Stimulated activated naive CD4-positive, alpha-beta T cell (primary cell): Measurements from ENCODE around the gene PRXL2A.
A peak's percentile ranks its signal among the peaks of the same experiment; 100 is the strongest.
"Not testable (repeated sequence)": the region's sequence is repeated elsewhere in the genome, so short reads cannot be mapped to it uniquely, and the experiment has no call there.

Experiments
- DNase-seq, 6 experiments: peaks; one replicate each; lab custom pipeline; 2025; lab: John Stamatoyannopoulos, UW

The PRXL2A gene, protein sequence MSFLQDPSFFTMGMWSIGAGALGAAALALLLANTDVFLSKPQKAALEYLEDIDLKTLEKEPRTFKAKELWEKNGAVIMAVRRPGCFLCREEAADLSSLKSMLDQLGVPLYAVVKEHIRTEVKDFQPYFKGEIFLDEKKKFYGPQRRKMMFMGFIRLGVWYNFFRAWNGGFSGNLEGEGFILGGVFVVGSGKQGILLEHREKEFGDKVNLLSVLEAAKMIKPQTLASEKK

DNA sequence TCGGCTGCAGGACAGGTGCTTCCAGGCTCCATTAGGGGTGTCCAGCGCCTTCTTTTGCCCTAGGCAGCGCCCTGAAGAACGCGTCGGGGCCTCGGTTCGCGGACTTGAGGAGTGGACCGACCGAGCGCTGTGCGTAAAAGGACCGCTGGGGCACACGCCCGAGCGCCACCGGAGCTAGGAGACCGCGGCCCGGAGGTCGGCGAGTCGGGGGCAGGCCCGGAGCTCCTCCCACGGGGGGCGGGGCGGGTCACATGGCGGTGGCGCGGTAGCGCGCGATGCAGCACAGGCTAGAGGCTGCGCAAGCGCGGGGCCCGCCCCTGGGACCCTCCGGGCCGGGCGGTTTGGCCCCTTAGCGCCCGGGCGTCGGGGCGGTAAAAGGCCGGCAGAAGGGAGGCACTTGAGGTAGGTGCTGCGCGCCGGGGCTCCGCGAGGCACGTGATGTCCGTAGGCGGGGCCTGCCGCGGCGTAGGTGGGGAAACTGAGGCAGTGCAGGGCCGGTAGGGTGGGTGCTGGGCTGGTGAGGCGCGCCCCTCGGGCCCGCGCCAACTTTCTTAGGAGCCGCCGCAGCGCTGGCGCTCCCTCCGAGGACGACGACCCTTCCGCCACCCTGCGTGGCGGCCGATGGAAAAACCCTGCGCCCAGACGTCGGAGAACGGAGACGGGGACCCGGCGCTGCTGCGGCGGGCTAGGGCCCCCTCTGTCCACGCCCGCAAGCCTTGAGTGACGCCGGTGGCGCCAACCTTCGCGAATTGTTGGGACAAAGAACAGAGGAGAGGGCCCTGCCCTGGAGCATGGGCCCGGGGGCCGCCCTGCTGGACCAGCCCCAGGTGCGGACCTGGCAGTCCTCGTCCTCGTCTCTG lies at the start of gene PRXL2A:
PRXL2A (plus strand) TSS at position 310 of the 860 bp plus-strand sequence. CDS start 11,917 bp downstream, outside the sequence.
- DNase-seq: peak; percentile 54 to 78 (median 70)

DNA sequence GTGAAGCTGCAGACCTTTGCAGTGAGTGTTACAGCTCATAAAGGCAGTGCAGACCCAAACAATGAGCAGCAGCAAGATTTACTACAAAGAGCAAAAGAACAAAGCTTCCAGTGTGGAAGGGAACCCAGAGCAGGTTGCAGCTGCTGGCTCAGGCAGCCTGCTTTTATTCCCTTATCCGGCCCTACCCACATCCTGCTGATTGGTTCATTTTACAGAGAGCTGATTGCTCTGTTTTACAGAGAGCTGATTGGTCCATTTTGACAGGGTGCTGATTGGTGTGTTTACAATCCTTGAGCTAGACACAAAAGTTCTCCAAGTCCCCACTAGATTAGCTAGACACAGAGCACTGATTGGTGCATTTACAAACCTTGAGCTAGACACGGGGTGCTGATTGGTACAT lies 49.4 kb upstream of the PRXL2A start:
- DNase-seq: not testable (repeated sequence)

DNA sequence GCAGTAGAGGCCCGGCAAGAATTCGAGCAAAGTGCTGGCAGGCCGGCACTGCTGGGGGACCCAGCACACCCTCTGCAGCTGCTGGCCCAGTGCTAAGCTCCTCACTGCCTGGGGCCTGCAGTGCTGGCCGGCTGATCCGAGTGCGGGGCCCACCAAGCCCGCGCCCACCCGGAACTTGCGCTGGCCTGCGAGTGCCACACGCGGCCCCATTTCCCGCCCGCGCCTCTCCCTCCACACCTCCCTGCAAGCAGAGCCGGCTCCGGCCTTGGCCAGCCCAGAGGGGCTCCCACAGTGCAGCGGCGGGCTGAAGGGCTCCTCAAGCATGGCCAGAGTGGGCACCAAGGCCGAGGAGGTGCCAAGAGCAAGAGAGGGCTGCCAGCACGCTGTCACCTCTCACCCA lies 48.7 kb upstream of the PRXL2A start:
- DNase-seq: no peak

DNA sequence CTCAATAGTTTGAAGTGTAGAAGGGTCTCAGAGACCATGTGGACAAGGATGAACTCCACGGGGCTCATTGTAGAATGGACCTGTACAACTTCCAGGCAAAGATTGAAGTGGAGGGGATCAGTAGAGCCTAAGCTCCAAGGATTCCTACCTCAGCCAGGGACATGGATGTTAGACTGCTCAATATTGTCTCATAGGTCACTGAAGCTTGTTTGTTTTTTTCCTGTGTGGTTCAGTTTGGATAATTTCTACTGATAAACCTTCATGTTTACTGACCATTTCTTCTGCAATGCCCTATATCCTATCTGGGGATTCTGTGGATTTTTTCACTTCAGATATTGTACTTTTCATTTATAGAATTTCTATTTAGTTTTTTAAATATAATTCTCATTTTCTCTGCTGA lies 42.8 kb upstream of the PRXL2A start:
- no peak for DNase-seq

DNA sequence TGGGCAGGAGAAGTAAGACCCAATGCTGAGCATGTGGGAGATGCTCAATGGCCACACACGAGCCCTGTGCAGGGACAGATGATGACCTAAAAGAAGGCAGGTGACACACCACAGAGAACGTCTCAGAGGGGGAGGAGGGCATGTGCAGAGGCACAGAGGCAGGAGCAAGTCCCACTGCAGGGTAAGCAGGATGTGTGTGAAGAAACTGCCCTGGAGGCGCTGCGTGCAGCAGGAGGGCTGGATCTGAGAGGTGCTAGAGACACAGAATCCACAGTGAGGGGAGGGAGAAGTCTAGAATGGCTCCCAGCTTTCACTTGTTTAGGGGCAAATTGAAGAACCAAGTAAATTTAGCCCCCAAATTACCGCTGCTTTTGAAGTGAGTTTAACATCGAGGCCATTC lies 36.9 kb upstream of the PRXL2A start:
- DNase-seq: no peak

DNA sequence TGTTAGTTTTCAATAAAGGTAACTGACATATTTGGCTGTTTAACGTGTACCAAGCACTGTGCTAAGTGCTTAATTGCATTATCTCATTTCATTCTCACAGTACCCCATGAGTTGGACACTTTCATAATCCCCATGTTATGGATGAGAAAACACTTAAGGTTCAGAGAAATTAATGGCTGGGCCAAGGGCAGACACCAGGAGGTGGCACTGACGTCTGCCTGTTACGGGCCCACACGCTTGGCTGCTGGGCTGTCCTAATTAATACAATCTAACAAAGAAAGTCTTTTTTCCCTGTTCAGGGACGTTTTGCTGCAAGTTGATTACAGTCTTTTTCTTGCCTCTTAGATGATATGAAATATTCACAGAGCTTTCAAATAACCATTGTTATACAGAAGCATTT lies 35.7 kb upstream of the PRXL2A start:
- DNase-seq: no peak

DNA sequence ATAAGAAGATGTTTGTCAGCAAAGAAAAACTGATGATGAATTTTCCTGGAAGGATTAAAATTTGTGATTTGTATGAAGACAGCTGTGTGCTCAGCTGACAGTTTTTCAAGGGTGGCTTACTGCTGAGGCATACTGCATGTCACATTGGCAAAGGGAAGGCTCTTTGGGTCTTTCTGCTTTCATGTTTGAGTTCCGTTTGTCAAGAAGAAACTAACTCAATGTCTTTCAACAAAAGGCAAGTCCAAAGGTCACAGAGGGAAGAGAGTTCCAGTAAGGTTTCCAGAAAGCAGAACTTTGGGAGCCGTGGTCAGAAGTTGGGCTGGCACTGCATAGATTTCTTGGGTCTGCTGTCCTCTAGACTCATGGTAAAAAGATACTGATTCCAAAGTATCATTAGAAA lies 34.8 kb upstream of the PRXL2A start:
- no peak for DNase-seq

DNA sequence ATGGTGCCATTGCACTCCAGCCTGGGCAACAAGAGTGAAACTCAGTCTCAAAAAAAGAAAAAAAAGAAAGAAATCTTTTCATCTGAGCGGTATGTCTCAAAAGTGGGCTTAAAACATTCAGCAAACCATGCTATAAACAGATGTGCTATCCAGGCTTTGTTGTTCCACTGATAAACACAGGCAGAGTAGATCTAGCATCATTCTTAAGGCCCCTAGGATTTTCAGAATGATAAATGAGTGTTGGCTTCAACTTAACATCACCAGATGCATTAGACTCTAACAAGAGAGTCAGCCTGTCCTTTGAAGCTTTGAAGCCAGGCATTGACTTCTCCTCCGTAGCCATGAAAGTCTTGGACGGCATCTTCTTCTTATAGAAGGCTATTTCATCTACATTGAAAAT lies 28.6 kb upstream of the PRXL2A start:
- no peak for DNase-seq

DNA sequence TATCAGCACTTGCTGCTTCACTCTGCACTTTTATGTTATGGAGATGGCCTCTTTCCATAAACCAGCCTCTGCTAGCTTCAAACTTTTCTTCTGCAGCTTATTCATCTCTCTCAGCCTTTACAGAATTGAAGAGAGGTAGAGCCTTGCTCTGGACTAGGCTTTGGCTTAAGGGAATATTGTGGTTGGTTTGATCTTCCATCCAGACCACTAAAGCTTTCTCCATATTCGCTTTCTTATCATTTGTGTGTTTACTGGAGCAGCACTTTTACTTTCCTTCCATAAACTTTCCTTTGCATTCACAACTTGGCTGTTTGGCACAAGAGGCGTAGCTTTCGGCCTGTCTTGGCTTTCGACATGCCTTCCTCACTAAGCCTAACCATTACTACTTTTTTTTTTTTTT lies 28.2 kb upstream of the PRXL2A start:
- no peak for DNase-seq

DNA sequence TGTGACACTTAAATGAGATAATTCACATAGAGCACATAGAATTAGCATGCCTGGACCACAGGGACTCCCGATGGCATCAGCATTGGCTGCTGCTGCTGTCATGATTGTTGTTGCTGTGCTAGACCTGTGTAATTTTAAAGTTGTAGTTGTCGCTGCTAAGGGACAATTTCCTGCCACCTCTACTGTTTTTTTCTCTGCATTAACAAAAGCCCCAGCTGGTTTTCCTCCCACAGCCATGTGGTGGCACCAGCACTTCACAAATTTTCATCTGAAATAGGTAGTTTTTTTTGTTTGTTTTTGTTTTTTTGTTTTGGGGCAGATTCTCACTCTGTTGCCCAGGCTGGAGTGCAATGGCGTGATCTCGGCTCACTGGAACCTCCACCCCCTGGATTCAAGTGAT lies 25.4 kb upstream of the PRXL2A start:
- peak; percentile 13 to 75 (median 56) for DNase-seq

DNA sequence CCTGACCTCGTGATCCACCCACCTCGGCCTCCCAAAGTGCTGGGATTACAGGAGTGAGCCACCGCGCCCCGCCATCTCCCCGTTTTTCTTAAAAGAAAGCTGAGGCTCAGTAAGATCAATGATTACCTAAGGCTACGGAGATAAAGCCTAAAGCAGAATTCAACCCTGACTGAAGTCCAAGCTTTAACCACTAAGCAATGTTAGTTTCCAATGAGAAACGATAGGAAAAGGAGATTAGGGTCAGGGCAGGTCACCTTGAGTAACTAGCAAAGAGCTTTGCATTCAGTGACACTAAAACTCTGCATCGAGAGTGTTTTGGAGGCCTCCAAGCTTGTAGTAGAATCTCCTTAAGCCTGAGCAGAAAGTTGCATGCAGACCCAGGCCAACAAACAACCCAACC lies 17.6 kb upstream of the PRXL2A start:
- no peak for DNase-seq

DNA sequence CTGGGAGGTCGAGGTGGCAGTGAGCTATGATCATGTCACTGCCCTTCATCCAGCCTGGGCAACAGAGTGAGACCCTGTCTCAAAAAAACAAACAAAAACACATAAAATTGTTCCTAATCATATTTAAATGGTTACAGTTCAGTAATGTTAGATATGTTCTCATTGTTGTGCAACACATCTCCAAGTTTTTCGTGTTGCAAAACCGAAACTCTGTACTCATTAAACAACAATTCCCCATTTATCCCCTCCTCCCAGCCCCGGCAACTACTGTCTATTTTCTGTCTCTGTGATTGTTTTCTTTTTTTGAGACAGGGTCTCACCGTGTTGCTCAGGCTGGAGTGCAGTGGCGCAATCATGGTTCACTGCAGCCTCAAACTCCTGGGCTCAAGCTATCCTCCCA lies 16.1 kb upstream of the PRXL2A start:
- DNase-seq: no peak

DNA sequence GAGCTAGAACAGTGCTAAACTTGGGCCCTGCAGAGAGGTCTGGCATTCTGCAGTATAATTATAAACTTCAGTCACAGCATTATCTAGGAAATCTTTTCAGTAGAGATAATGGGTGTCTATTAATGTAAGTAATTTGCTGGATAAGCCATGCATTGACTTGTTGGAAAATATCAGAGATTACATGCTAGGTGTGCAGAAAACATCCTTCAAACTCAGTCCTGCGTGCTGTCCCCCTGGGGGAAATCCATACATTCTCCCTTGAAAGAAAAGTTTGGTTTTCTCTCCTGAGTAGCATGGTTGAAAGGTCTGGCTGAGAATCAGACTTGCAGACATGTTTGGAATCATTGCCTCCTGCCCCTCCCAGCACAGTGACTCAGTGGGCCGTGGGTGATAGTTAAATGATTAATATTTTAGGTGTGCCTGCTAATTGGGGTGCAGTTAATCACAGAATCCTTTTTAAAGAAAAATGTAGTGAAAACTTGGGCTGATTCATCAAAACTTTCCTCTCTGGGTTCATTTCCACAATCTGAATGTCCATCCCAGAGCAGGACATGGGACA lies 13.9 kb upstream of the PRXL2A start:
- no peak for DNase-seq

DNA sequence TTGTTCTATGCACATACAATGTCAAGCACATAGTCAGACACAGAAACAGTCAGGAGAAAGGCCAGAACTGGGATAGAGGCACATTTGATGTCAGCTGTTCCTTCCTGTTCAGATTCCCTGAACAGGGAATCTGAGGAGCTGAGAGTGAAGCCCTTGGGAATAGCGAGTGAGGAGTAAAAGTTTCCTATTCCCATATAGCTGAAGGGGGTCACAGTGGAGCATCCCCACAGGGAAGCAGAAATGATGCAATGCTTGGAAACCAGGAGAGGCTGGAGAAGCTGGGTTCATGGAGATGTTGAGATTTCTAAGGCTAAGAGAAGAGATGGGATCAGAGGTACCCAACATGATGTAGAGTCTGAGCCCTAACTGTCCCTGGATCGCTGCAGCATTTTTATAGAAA lies 11.3 kb upstream of the PRXL2A start:
- no peak for DNase-seq

DNA sequence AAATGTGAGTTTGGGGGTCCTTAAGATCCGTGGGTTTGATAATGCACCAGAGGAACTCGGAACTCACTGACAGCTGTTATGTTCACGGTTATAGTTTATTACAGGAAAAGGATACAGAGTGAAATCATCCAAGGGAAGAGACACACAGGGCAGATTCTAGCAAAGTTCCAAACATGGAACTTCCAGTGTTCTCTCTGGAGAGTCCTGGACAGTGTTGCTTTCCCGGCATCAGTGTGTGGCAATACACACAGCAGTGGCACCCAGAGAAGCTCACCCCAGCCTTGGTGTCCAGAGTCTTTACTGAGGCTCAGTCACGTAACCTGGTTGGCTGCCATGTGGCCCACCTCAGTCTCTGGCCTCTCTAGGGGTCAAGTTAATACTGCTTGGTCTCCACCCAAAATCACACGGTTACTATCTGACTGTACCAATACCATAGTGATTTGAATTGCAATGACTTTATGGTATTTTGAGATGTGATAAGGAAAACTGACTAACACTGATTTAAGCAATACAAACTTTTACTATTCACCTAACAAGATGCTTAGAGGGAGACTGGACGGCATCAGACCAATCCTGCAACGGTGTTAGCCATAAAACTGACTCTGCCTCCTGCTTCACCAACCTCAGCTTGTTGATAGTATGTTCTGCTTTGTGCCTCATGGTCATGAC lies 8.1 kb upstream of the PRXL2A start:
- no peak for DNase-seq

DNA sequence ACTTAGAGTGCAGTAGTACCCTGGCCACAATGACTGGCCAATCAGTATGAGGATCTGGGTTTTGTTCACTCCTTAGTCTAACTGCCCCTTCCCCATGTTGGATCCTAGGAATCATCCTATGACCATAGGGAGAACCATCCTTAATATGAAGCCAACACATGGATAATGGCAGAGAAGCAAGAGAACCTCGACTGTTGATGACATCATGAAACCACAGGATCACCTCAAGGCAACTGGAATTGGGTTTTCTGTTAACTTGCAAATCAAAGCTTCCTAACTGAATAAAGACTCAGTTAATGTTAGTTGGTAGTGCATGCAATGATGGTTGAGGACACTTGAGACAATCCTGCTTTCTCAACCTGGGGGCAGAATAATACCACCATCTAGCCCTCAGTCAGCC lies 3.3 kb upstream of the PRXL2A start:
- DNase-seq: no peak

DNA sequence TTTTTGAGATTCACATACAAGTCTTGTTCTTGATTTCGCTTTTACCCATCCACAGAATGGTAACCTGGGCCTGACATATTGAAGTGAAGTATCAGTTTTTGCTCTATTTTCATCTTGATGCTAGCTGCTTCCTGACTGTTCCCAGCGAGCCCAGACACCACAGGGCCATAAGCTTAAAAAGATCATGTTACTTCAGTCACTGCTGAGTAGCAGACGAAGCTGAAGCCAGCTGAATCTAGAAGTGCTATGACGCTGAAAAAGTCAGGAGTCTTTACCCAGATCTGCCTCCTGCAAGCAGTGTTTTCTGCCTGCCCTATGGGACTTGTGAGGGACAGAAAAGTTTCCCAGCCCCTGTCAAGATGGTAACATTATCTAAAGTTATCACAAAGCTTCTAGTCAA lies 2.7 kb upstream of the PRXL2A start:
- no peak for DNase-seq

DNA sequence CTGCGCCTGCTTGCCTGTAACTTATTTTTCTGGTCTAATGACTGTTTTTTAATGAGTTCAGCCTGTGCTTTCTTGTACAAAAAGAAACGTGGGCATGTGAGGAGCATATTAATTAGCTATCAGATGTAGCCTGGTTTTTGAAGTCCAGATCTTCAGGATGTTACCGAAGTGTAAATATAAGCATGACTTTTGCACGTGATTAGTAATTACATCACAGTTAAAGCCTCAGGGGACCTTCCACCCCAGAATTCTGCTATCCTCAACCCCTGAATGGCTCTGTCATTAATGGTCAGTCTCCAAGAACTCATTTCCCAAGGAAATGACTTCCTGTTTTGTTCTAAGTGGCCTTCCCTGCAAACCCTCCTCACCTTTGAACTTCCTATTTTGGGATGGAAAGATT lies 2.1 kb upstream of the PRXL2A start:
- DNase-seq: no peak

DNA sequence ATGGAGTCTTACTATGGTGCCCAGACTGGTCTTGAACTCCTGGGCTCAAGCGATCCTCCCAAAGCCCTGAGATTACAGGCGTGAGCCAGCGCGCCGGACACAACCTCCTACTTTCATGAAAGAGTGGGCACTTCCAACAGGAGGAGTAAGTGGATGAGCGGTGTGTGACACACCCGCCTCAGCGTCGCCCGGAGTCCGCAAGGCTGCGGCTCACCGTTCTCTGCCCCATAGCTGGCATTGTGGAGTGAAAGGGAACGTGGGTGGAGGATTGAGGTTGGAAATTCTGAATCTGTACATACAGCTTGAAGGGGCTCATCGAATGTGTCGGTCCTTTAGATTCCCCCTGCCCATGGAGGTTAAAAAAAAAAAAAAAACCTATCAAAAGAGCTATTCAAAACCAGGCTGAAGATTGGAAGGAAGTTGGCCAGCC lies 524 bp upstream of the PRXL2A start:
- DNase-seq: peak in 1 of 6 experiments; percentile 32

DNA sequence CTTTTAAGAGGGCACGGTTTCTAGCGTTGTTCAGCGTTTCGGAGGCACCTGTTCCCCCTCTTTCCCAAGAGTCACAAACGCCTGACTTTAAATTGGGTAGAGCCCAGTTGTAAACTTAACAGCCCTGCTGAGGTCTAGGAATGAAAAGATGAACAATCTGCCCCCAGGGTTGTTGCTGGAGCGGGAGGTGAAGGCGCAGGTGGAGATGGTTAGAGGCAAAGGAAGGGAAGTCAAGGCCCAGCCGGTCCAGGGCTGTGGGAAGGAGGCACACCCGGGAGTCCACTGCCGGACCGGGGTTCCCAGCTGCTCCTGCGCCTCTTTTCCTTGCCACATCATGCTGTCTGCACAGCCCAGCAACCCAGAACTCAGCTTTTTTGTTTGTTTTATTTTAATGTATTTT lies 770 bp downstream of the PRXL2A start:
- no peak for DNase-seq

DNA sequence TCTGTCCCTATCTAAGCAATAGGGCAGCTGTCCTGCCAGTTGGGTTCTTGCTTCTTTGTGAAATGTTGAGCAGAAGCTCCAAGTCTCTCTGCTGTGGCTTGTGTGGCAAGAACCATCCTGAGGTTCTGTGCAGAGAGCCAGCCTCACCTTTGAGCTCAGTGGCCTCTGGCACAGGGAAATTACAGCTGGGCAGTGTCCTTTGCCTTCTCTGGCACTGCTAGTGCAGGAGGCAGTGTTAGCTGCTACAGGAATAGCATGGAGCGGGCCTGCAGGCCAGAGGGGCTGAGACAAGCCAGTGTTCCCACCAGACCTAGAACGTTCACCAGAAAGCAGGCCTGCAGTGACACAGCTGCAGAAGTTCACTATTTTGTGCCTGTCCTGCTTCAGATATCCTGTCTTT lies 1.8 kb downstream of the PRXL2A start:
- no peak for DNase-seq

DNA sequence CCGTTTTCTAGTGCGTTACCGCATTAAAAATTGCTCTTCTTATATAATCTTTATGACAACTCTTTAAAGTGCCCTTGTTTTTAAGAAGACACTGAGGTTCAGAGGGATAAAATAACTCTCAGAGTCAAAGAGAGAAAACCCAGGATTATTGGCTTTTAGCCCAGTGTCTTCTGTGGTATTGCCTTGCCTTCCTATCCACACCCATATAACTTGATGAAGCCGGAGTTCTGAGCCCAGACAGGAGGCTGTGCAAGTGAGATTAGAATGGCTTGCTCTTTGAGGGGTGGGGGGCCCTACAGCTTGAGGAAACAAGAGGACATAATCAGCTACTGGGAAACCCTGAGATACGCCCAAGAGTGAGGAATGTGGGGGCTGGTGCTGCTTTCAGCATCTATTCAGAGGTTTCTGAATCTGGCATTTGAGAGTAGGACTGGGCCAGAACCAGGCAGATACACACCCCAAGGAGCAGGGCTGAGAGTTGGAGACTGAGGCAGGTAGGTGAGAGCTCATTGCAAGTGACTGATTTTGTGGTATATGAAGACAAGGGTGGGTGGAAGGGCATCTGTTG lies 2.3 kb downstream of the PRXL2A start:
- DNase-seq: no peak
